ENCODE data around the gene CDC42BPA.
"Not testable (repeated sequence)": the region's sequence is repeated elsewhere in the genome, so short reads cannot be mapped to it uniquely, and the experiment has no call there.

Gene CDC42BPA

DNA sequence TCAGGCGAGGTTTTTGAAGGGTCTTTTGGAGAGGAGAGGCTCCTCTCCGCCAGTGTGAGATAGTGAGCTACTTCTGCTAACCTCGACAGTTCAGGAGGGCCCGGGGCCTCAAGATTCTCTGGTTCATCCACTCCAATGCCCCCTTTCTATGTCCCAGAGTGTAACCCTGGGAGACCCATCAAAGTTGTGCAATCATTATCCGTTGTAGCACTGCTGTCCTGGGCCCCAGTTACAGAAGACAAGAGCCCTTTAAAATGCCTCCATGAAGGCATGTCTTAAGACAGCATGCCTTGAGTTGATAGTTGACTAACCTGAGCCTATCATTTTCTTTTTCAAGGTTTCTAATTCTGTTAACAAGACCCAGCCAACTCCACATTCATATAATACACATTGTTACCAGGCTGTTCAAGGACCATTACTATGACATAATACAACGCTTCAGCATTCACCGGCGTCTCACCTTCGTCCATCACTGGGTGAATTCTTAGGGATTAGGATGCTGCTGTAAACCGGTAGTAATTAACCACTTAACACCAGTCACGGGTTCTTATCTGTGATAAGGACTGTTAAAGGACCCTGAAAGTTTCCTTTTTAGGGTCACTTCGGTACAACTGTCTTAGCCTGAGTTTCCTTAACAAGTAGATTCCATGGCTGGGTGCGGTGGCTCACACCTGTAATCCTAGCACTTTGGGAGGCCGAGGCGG is 37.4 kb upstream of the CDC42BPA start:
- no peaks in the 10 kb centered on the region for H3K27me3 ChIP-seq (ENCODE audit: control insufficient read depth in 5 of 5, insufficient read depth in 4 of 5, low read length in 5 of 5)
- H3K4me3 ChIP-seq (ENCODE audit: low read depth in 1 of 5, low read length in 5 of 5) = no peak overlapping the region
- H3K9ac ChIP-seq (ENCODE audit: low read length in 5 of 5) = no peak overlapping the region
- no peaks in the 10 kb centered on the region for H3K9me3 ChIP-seq (ENCODE audit: control insufficient read depth in 5 of 5, low read length in 5 of 5)
- H3K36me3 ChIP-seq (ENCODE audit: control insufficient read depth in 5 of 5, insufficient read depth in 5 of 5, low read length in 5 of 5) = no peaks in the 10 kb centered on the region
- no peak overlapping the region for H3K27ac ChIP-seq (ENCODE audit: low read depth, low read length)
- peaks cover 3 to 32% (median 21%) of the 10 kb centered on the region in 5 donors for H3K4me1 ChIP-seq (ENCODE audit: control insufficient read depth in 5 of 5, insufficient read depth in 5 of 5, low read length in 5 of 5)

- no peak overlapping the region for H3K4me3 ChIP-seq (ENCODE audit: low read depth in 1 of 5, low read length in 5 of 5)
- no peaks in the 10 kb centered on the region for H3K9me3 ChIP-seq (ENCODE audit: control insufficient read depth in 5 of 5, low read length in 5 of 5)
- H3K9ac ChIP-seq (ENCODE audit: low read length in 5 of 5) = no peak overlapping the region
- peaks cover 3 to 32% (median 17%) of the 10 kb centered on the region in 5 donors for H3K4me1 ChIP-seq (ENCODE audit: control insufficient read depth in 5 of 5, insufficient read depth in 5 of 5, low read length in 5 of 5)
- H3K27me3 ChIP-seq (ENCODE audit: control insufficient read depth in 5 of 5, insufficient read depth in 4 of 5, low read length in 5 of 5) = no peaks in the 10 kb centered on the region
- H3K36me3 ChIP-seq (ENCODE audit: control insufficient read depth in 5 of 5, insufficient read depth in 5 of 5, low read length in 5 of 5) = no peaks in the 10 kb centered on the region
- no peak overlapping the region for H3K27ac ChIP-seq (ENCODE audit: low read depth, low read length)
Measured at GRCh38 chr1:227353186-227353585, 34.9 kb upstream of the CDC42BPA start.

DNA sequence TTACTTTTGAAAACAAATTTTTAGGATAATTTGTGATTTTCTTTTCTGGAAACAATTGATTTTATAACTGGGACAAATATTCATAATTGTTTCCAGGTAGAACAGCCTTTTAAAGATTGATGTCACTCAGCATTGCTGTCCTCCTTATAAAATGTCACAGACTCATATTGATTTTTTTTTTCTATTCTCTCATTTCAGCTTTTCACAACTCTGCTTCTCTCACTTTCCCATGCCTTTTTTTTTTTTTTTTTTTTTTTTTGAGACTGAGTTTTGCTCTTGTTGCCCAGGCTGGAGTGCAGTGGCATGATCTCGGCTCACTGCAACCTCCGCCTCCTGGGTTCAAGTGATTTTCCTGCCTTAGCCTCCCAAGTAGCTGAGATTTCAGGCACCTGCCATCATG is 33.9 kb upstream of the CDC42BPA start:
- H3K9ac ChIP-seq (ENCODE audit: low read length in 5 of 5); H3K4me3 ChIP-seq (ENCODE audit: low read depth in 1 of 5, low read length in 5 of 5); H3K9me3 ChIP-seq (ENCODE audit: control insufficient read depth in 5 of 5, low read length in 5 of 5); H3K27me3 ChIP-seq (ENCODE audit: control insufficient read depth in 5 of 5, insufficient read depth in 4 of 5, low read length in 5 of 5); H3K36me3 ChIP-seq (ENCODE audit: control insufficient read depth in 5 of 5, insufficient read depth in 5 of 5, low read length in 5 of 5): not testable (repeated sequence)
- H3K4me1 ChIP-seq (ENCODE audit: control insufficient read depth in 5 of 5, insufficient read depth in 5 of 5, low read length in 5 of 5) = peaks cover 3 to 24% (median 8%) of the 10 kb centered on the region in 5 donors
- peak overlapping the region; percentile 27 for H3K27ac ChIP-seq (ENCODE audit: low read depth, low read length)

DNA sequence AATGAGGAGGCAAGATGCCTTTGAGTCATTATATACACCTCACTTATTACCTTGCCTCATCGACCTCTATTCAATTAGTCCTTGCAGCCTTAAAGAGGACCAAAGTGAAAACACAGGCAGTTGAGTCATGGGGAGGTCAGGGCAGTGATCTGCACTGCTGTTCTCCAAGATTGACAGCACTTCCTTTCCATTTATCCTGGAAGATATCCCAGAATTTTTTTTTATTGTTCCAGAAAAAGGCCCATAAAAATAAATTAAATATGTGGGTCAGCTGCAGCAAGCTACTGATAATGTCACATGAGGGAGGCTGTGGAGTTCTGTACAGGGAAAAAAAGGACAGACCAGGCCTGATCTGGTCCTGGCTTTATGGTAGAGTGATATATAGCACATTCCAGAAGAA is 33.2 kb upstream of the CDC42BPA start:
- no peak overlapping the region for H3K4me3 ChIP-seq (ENCODE audit: low read depth in 1 of 5, low read length in 5 of 5)
- peaks cover under 1 to 17% (median 3%) of the 10 kb centered on the region in 5 donors for H3K4me1 ChIP-seq (ENCODE audit: control insufficient read depth in 5 of 5, insufficient read depth in 5 of 5, low read length in 5 of 5)
- no peaks in the 10 kb centered on the region for H3K9me3 ChIP-seq (ENCODE audit: control insufficient read depth in 5 of 5, low read length in 5 of 5)
- no peaks in the 10 kb centered on the region for H3K36me3 ChIP-seq (ENCODE audit: control insufficient read depth in 5 of 5, insufficient read depth in 5 of 5, low read length in 5 of 5)
- peak overlapping the region; percentile 27 for H3K27ac ChIP-seq (ENCODE audit: low read depth, low read length)
- H3K9ac ChIP-seq (ENCODE audit: low read length in 5 of 5) = no peak overlapping the region
- H3K27me3 ChIP-seq (ENCODE audit: control insufficient read depth in 5 of 5, insufficient read depth in 4 of 5, low read length in 5 of 5) = no peaks in the 10 kb centered on the region

GRCh38 chr1:227349967-227350366 is 31.7 kb upstream of the CDC42BPA start:
- no peak overlapping the region for H3K27ac ChIP-seq (ENCODE audit: low read depth, low read length)
- no peaks in the 10 kb centered on the region for H3K27me3 ChIP-seq (ENCODE audit: control insufficient read depth in 5 of 5, insufficient read depth in 4 of 5, low read length in 5 of 5)
- no peaks in the 10 kb centered on the region for H3K36me3 ChIP-seq (ENCODE audit: control insufficient read depth in 5 of 5, insufficient read depth in 5 of 5, low read length in 5 of 5)
- H3K9ac ChIP-seq (ENCODE audit: low read length in 5 of 5) = no peak overlapping the region
- H3K9me3 ChIP-seq (ENCODE audit: control insufficient read depth in 5 of 5, low read length in 5 of 5) = no peaks in the 10 kb centered on the region
- no peak overlapping the region for H3K4me3 ChIP-seq (ENCODE audit: low read depth in 1 of 5, low read length in 5 of 5)
- peaks cover 0 to 15% (median 3%) of the 10 kb centered on the region in 5 donors for H3K4me1 ChIP-seq (ENCODE audit: control insufficient read depth in 5 of 5, insufficient read depth in 5 of 5, low read length in 5 of 5)

- Histone ChIP-seq H3K27ac (ENCODE audit: low read depth, low read length) (no peak overlapping the region), H3K9ac (ENCODE audit: low read length in 5 of 5) (no peak overlapping the region), H3K27me3 (ENCODE audit: control insufficient read depth in 5 of 5, insufficient read depth in 4 of 5, low read length in 5 of 5) (no peaks in the 10 kb centered on the region), H3K9me3 (ENCODE audit: control insufficient read depth in 5 of 5, low read length in 5 of 5) (peaks cover 0 to 3% (median 0%) of the 10 kb centered on the region in 5 donors), H3K4me1 (ENCODE audit: control insufficient read depth in 5 of 5, insufficient read depth in 5 of 5, low read length in 5 of 5) (no peaks in the 10 kb centered on the region), H3K36me3 (ENCODE audit: control insufficient read depth in 5 of 5, insufficient read depth in 5 of 5, low read length in 5 of 5) (no peaks in the 10 kb centered on the region), H3K4me3 (ENCODE audit: low read depth in 1 of 5, low read length in 5 of 5) (no peak overlapping the region)
Measured at GRCh38 chr1:227343727-227344551, 25.6 kb upstream of the CDC42BPA start.

DNA sequence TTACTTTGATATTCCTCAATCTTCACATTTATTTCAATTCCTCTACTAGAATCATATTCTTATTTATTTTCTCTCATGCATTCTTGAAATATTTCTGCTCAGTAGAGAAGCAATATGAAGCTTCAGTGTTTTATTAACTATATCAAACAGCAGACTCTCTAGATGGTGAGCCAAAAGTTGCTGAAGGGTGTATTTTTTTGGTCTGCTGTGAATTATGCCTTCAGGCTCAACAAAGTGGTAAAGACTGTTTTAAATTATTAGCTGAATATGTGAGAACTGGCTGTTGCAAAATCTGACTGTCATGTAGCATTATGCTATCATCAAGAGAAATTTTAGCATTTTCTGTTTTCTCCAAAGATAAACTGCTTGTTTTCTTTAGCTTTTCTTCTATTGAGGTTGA is 24.9 kb upstream of the CDC42BPA start:
- Histone ChIP-seq H3K36me3 (ENCODE audit: control insufficient read depth in 5 of 5, insufficient read depth in 5 of 5, low read length in 5 of 5) (no peaks in the 10 kb centered on the region), H3K4me1 (ENCODE audit: control insufficient read depth in 5 of 5, insufficient read depth in 5 of 5, low read length in 5 of 5) (no peaks in the 10 kb centered on the region), H3K27me3 (ENCODE audit: control insufficient read depth in 5 of 5, insufficient read depth in 4 of 5, low read length in 5 of 5) (no peaks in the 10 kb centered on the region), H3K9me3 (ENCODE audit: control insufficient read depth in 5 of 5, low read length in 5 of 5) (peaks cover 0 to 3% (median 0%) of the 10 kb centered on the region in 5 donors), H3K27ac (ENCODE audit: low read depth, low read length) (no peak overlapping the region), H3K9ac (ENCODE audit: low read length in 5 of 5) (no peak overlapping the region), H3K4me3 (ENCODE audit: low read depth in 1 of 5, low read length in 5 of 5) (no peak overlapping the region)

DNA sequence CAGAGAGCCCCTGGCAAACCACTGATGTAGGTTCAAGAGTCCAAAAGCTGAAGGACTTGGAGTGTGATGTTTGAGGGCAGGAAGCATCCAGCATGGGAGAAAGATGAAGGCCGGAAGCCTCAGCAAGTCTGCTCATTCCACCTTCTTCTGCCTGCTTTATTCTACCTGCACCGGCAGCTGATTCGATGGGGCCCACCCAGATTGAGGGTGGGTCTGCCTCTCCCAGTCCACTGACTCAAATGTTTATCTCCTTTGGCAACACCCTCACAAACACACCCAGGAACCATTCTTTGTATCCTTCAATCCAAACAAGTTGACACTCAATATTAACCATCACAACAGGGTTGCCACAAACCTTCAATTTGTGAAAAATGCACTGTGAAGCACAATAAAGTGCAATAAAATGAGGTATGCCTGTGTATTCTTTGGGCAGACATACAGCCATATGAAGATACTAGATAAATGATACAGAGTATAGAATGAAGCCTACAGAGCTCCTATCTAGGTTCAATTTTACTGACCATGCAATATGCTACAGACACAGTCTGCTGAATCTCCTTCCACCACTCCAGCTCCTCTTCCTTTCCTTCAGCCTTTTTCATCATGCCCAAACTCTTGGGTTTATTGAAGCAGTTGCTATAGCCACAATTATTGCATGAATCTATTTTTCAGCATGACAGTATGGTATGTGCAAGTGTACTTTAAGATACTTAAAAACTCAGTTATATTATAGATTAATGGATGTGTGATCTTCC is 24.0 kb upstream of the CDC42BPA start:
- Histone ChIP-seq H3K4me1 (ENCODE audit: control insufficient read depth in 5 of 5, insufficient read depth in 5 of 5, low read length in 5 of 5) (no peaks in the 10 kb centered on the region), H3K9me3 (ENCODE audit: control insufficient read depth in 5 of 5, low read length in 5 of 5) (peaks cover 0 to 3% (median 0%) of the 10 kb centered on the region in 5 donors), H3K36me3 (ENCODE audit: control insufficient read depth in 5 of 5, insufficient read depth in 5 of 5, low read length in 5 of 5) (no peaks in the 10 kb centered on the region), H3K4me3 (ENCODE audit: low read depth in 1 of 5, low read length in 5 of 5) (no peak overlapping the region), H3K27ac (ENCODE audit: low read depth, low read length) (no peak overlapping the region), H3K9ac (ENCODE audit: low read length in 5 of 5) (no peak overlapping the region), H3K27me3 (ENCODE audit: control insufficient read depth in 5 of 5, insufficient read depth in 4 of 5, low read length in 5 of 5) (no peaks in the 10 kb centered on the region)

GRCh38 chr1:227336136-227336535 is 17.8 kb upstream of the CDC42BPA start:
- not testable (repeated sequence) for H3K27me3 ChIP-seq (ENCODE audit: control insufficient read depth in 5 of 5, insufficient read depth in 4 of 5, low read length in 5 of 5)

More at GRCh38 chr1:227336136-227336535, 17.8 kb upstream of the CDC42BPA start:
- H3K4me3 ChIP-seq (ENCODE audit: low read depth in 1 of 5, low read length in 5 of 5); H3K27ac ChIP-seq (ENCODE audit: low read depth, low read length); H3K4me1 ChIP-seq (ENCODE audit: control insufficient read depth in 5 of 5, insufficient read depth in 5 of 5, low read length in 5 of 5); H3K9ac ChIP-seq (ENCODE audit: low read length in 5 of 5); H3K36me3 ChIP-seq (ENCODE audit: control insufficient read depth in 5 of 5, insufficient read depth in 5 of 5, low read length in 5 of 5); H3K9me3 ChIP-seq (ENCODE audit: control insufficient read depth in 5 of 5, low read length in 5 of 5): not testable (repeated sequence)

Data from subcutaneous abdominal adipose tissue (tissue), 5 donors.